ENCODE data around the gene IDH3G. TPM values are rescaled to one million over a fixed set of nuclear protein-coding genes. Genes with fewer than 3 reads are reported as not detected.
"Not testable (repeated sequence)": the region's sequence is repeated elsewhere in the genome, so short reads cannot be mapped to it uniquely, and the experiment has no call there.

Gene IDH3G
- total RNA-seq, 1 donor from 2014 or later: 39.9 TPM

DNA sequence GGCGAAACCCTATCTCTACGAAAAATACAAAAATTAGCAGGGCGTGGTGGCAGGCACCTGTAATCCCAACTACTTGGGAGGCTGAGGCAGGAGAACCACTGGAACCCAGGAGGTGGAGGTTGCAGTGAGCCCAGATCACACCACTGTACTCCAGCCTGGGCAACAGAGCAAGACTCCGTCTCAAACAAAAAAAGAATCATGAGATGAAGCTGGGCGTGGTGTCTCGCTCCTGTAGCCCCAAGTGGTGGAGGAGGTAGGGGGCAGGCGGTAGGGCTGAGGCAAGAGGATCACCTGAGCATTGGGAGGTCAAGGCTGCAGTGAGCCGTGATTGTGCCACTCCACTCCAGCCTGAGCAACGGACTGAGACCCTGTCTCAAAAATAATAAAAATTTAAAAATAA is 23.9 kb upstream of the IDH3G start:
- DNase-seq (ENCODE audit: low spot score); ATAC-seq; intact Hi-C loops (cut with DNase I): not testable (repeated sequence)

DNA sequence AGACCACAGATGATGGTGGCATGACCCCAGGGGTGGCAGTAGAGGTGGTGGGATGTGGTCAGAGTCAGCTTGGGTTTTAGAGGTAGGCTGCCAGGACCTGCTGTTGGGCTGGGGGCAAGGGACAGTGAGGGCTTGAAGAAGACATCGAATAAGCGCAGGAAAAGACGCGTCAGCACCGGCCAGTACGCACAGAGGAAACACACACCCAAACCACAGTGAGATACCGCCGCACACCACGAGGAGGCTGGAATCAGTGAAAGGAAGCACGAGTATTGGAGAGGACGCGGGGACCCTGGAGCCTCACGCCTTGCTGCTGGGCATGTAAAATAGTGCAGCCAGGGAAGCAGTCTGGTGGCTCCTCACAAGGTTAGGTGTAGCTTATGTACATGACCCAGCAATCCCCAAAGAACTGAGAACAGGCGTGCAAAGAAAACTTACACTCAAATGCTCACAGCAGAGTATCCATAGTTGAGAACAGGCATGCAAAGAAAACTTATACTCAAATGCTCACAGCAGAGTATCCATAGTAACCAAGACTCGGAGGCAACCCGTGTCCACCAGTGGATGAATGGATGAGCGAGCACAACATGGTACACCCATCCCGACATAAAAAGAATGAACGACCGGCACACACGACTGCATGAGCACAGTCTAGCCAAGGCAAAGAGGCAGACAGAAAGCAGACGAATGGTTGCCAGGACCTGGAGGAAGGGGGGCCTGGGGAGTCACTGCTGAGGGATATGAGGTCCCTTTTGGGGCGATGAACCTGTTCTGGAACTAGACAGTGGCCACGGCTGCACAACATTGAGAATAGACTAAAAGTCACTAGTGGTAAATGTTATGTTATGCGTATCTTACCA is 22.9 kb upstream of the IDH3G start:
- DNase-seq (ENCODE audit: low spot score) (no peak), ATAC-seq (no peak)
- intact Hi-C loops (cut with DNase I): no loop called here

DNA sequence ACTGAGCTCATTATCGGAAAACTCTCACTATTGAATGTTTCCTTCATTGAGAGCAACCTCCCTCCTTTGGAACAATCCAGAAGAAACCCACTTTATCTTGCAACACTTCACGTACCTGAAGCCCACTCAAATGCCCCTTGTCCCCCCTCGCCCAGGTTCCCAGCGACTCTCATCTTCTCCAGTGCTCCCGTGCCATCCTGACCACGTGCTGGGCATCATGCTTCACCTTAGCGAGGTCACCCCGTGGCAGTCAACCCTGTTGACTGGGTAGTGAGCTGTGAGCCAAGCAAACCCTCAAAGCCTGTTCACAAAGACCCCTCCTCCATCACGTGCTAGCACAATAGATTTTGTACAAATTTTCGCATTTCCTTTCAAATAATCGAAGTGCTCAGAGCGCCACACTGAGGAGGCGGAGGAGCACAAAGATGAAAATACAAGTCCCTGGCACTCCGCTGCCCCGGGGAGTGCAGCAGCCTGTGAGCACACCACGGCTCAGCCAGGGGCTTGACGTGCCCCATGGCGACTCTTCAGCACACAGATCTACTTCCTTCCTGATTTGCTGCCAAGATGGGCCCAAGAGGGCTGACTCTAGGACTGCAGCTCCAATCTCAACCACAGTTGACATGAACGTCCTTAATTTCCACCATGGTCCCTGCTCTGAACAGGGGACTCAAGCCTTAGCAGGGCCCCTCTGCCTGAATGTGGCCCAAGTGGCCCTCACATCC is 20.6 kb upstream of the IDH3G start:
- ATAC-seq: no peak

DNA sequence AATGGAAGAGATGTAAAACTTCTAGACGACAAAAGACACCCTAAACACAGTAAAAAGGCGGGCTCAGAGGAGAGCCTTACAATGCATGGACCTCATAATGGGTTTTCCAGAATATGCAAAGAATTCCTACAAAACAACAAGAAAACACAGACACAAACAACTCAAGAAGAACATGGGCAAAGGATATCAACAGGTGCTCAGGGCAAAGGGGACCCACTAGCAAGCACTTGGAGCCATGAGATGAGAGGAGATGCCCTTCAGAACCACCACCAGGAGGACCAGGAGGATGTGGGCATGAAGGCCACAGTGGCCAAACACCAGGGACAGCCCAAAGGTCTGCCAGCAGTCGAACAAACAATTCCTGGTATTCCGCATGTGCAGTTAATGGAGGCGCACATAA is 19.0 kb upstream of the IDH3G start:
- no peak for ATAC-seq
- intact Hi-C loops (cut with DNase I): no loop called here
- no peak for DNase-seq (ENCODE audit: low spot score)

More for the DNA sequence above, 20.6 kb upstream of the IDH3G start:
- no peak for DNase-seq (ENCODE audit: low spot score)
- intact Hi-C loops (cut with DNase I): no loop called here

DNA sequence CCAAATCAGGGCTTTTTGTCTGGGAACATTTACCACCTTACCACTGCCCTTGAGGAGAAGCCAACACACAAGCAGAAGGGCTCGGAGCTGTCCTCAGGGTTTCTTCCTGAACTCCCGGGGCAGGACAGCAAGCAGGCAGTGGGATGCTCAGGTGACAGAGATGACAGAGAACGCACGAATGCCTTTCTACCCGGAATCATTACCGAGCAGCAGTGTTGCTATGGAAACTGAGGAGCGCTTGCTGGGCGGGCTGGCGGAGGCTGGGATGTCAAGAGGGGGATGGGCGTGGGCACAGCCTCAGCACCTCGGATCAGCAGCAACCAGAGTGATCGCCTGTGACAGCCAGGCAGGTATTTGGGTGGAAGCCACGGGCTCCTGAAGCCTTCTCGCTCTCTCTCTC is 18.0 kb upstream of the IDH3G start:
- intact Hi-C loops (cut with DNase I): no loop called here
- no peak for ATAC-seq
- DNase-seq (ENCODE audit: low spot score): no peak

DNA sequence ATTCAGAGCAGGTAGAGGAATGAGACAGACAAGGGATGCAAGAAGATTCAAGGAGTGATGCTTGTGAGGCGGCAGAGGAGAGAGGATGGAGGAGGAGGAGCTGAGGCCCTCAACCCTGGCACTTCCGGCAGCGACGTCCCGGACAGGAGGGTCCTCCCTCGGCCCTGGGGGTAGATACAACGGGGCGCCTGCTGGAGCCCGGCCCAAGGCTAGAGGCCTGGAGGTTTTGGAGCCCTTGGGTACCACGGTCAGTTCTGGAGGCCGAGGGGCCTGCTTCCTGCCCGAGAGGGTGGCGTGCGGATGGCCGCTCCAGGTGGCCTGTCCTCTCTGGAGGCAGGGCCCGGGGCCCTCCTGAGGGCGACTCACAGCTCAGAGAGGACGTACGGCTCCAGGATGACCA is 13.8 kb upstream of the IDH3G start:
- ATAC-seq: no peak

DNA sequence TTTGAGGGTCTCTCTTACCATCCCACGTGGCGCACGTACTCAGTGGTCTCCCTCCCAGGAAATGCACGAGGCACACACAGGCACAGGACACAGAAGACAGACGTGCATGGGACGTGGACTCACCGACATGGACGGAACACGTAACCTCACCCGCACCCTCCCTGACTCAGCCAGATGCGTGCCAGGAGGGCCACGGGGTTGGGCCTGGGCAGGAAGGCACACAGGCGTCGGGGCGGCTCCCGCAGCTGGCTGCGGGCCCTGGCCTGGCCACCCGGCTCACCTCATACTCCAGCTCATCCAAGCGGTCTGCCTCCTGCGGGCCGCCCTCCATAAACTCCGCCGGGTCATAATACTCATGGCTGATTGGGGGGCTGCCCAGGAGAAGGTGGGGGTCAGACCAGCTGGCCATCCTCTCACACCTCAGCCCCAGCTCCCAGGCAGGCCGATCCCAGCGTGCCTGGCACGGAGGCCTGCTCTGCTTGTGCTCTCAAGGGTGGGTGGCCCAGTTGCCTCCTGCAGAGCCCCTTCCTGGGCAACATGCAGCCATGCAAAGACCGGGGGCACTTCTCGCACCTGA is 12.9 kb upstream of the IDH3G start:
- DNase-seq (ENCODE audit: low spot score) (no peak), ATAC-seq (no peak)
- intact Hi-C loops (cut with DNase I): no loop called here

More for the DNA sequence above, 13.8 kb upstream of the IDH3G start:
- intact Hi-C loops (cut with DNase I): no loop called here
- DNase-seq (ENCODE audit: low spot score): no peak

DNA sequence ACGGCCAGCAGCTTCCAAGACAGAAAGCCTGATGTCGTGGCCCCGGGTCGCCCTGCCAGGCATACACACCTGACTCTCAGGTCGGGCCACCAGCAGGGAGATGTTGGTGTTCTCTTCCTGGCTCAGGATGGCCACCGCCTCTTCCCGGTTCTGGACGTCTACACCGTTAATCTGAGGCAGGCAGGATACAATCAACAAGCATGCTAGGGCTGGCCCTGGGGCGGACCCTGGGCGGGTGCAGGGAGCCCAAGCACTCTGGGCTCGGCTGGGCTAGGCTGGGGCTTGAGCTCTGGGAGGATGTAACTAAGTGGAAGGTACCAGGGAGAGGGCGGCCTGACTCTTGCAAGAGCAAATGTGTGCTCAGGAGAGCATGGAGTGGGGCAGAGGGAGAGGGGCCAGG is 11.3 kb upstream of the IDH3G start:
- intact Hi-C loops (cut with DNase I): no loop called here
- DNase-seq (ENCODE audit: low spot score) (no peak), ATAC-seq (no peak)

DNA sequence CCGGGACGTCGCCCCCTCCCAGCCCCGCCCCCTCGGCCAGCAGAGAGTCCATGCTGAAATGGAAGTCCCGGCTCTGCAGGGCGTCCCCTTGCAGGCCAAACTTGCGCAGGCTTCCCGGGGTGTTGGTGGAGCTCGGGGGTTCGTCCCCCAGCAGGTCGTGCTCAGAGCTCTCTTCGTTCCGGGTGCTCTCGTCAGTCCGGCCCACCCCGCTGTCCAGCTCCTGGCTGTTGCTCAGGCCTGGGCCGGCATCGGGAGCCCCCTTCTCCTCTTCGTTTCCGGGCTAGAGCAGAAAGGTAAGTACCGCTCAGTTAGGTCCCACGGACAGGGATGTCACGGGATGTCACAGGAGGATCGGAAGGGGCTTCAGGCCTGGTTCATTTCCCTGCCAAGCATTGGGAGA is 10.4 kb upstream of the IDH3G start:
- ATAC-seq: no peak
- no peak for DNase-seq (ENCODE audit: low spot score)
- intact Hi-C loops (cut with DNase I): no loop called here

DNA sequence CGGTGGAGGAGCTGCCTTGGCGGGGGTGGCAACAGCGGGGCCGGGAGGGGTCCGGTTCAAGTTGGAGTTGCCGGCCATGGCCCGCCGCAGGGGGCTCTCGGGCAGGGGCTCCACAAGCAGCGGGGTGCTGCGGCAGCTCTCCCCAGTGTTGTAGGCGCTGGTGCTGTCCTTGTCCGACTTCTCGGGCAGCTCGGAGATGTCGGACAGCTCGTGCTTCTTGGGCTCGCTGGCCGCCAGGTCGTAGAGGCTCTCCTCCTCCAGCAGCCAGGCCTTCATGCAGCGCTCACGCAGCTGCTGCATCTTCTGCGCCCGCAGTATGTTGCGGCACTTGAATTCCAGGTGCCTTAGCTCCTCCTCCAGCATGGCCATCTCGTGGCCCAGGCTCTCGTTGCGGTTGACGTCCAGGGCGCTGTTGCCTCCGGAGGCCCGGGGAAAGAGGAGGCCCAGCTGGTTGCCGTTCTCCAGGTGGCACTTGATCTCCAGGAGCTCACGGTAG is 10.0 kb upstream of the IDH3G start:
- ATAC-seq: no peak
- intact Hi-C loops (cut with DNase I): no loop called here
- DNase-seq (ENCODE audit: low spot score): no peak

DNA sequence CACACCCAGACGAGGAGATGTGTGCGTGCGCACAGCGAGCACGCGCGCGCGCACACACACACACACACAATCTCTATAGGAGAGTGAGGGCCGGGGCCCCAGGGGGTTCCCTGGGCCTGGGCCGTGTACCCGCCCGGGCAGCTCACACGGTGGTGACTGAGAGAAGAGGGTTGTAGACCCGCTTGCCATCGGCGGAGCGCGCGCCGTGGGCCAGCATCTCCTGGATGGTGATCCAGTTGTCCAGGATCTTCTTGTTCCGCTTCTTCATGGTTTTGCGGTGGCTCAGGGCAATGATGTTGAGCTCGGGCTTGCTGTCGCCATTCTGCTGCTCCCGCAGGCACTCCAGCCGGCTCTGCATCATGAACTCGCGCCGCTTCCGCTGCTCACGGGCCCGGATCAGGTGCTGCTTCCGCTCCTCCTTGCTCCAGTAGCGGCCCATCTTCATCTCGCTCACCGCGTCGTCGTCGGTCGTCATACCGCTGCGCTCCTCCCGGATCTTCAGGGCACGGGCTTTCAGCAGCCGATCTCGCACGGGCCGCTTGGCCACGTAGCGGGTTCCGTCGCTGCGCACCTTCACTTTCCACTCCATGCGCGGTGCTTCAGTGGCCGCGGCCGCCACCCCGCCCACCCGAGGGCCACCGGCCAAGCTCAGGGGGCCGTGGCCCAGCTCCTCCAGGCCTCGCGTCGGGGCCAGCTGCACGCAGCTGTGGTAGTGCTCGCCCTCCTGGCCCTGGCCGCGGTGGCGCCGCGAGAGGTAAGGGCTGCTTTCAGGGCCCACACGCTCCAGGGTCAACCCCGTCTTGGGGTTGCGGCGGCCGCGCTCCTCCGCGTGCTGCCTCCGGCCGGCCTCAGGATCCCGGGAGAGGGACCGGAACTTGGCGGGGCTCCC is 9.3 kb upstream of the IDH3G start:
- intact Hi-C loops (cut with DNase I): no loop called here
- ATAC-seq (no peak), DNase-seq (ENCODE audit: low spot score) (no peak)

DNA sequence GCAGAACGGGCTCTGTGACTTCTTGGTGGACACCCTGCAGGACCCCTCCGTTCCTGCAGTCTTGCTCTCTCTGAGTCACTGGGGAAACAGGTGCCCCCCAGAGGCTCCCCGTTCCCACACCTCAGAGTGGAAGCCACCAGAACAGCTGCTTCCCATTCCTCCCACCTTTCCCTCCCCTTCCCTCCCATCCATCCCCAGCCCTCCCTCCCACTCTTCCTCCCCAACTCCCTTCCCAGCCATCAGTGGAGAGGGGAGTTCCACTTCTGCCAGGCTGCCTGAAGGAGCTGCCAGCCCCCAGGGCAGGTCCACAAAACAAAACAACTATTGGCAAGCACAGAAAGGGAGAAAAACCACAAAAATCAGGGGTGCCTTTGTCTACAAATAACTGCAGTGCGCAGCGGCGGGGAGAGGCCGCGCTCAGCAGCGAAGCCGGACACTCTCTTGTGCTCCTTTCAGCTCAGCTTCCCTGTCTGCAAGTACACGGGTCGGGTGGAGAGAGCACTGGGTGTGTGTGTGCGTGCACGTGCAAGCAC is 8.4 kb upstream of the IDH3G start:
- DNase-seq (ENCODE audit: low spot score) (no peak), ATAC-seq (no peak)
- intact Hi-C loops (cut with DNase I): no loop called here

DNA sequence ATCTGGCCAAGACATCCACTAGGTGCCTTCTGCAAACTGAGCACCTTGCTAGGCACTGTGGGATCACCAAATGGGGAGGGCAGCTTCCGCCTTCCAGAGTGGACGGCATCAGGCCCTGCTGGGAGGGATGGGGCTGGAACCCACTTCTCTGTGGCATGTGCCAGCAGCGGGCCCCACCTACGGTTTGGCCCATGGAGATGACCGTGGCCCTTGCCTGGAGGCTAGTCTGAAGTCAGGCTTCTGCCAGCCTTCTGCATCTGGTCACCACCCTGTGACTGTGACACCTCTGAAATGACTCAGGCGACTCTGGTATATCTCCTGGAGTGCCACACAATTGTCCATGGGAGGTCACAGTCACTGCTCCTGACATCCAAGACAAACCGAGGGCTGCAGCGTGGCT is 7.5 kb upstream of the IDH3G start:
- intact Hi-C loops (cut with DNase I): no loop called here
- DNase-seq (ENCODE audit: low spot score) (no peak), ATAC-seq (no peak)

DNA sequence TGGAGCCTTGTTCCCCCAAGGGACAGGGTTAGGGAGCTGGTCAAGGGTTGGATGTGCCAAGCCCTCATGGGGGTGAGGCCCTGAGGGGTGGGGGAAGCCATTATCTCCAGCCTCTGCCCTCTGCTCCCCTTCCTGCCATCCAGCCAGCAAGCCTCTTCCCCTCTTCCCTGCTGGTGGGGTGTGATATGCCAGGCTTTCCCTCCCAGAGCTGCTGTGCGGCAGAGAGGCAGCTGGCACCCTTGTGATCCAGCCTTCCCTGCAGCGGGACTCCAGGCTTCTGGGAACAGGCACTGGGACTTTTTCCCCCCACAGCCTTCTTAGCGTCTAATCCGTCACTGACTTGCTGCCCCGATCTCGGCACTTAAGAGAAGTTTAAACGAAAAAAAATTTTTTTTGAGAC is 6.6 kb upstream of the IDH3G start:
- DNase-seq (ENCODE audit: low spot score) (no peak), ATAC-seq (no peak)
- intact Hi-C loops (cut with DNase I): no loop called here

DNA sequence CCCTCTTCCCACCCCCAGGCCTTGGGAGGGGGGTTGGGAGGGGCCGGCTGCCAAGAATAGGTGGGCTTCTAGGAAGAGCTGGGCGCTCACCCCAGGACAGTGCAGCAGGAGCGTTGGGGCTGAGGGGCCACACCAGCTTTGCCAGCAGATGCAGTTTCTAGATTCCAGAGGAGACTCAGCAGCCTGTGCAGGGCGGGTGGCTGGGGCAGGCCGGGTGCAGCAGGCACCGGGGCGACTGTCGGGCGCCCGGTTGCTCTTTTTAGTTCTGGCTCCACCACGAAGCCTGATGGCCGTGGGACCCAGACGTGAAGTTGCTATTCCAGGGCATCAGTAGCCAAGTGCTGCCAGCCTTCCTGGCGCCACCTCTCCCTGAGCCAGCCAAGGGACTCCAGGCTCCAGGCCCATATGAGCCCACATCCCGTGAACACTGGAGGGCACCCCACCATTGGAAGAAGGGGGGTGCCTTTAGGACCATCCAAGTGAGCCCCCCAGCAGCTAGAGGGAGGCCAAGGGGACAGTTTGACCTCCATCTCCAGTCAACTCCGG is 6.1 kb upstream of the IDH3G start:
- DNase-seq (ENCODE audit: low spot score) (no peak), ATAC-seq (no peak)
- intact Hi-C loops (cut with DNase I): no loop called here

DNA sequence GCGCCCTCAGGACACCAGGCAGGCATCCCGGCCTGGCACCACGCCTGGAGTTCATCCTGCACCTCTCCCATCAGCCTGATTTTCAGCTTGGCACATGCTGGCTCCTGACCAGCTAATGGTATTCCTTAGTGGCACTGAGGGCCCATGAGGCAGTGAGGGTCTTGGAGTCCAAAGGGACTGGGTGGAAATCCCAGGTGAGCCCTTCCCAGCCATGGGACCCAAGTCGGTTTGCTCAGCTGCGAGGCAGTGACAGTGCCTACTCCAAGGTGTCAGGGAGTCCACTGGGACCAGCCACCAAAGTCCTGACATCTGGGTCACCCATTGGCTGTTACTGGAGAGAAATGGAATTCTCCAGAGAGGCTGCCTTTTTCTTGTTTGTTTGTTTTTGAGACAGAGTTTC is 5.2 kb upstream of the IDH3G start:
- ATAC-seq: no peak
- intact Hi-C loops (cut with DNase I): no loop called here
- no peak for DNase-seq (ENCODE audit: low spot score)

DNA sequence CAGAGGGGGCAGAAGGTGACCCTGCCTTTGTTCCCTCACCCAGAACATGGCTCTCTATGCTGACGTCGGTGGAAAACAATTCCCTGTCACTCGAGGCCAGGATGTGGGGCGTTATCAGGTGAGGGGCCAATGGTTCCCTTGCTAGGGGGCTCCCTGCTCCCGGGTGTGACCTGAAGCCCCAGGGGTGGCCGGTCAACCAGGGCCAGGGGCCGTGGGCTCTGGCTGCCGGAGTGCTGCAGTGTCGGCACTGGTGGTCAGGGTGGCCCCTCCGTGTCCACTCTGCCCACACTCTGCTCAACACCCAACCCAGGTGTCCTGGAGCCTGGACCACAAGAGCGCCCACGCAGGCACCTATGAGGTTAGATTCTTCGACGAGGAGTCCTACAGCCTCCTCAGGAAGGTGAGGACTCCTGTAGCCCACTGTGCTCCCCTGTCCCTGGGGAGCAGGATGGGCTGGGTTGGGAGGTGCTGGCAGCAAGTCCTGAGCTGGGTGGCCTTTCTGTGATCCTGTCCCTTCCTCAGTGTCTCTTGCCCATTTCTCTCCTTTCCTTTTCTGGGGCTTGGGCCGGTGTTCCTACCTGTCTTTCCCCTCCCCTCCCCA is 3.3 kb upstream of the IDH3G start:
- intact Hi-C loops (cut with DNase I): no loop called here

More for the DNA sequence above, 3.3 kb upstream of the IDH3G start:
- ATAC-seq (no peak), DNase-seq (ENCODE audit: low spot score) (no peak)
